Neutrophil (primary cell): ENCODE results near the gene EPHA4.

ENCODE experiments used
- H3K27ac ChIP-seq: fragments of 200-600 bp; sonication (generic); 2 replicates; pipeline ENCODE4 v1.5.1; 2016; ENCODE audit warnings: mild to moderate bottlenecking, moderate library complexity
- H3K27me3 ChIP-seq: fragments of 200-600 bp; sonication (generic); 2 replicates; pipeline ENCODE4 v1.6.0; 2016; ENCODE audit warnings: mild to moderate bottlenecking
- H3K36me3 ChIP-seq: fragments of 200-600 bp; sonication (generic); 2 replicates; pipeline ENCODE4 v1.5.1; 2017
- H3K4me1 ChIP-seq, 2 experiments: fragments of 200-600 bp in 1 of 2; sonication (generic) in 1 of 2; 1 replicate in 1 of 2; 2 replicates in 1 of 2; pipeline versions ENCODE4 v1.5.1 to v1.6.1; 2013 to 2016; ENCODE audit warnings: low read depth in 1 of 2, low read length in 1 of 2, mild to moderate bottlenecking in 1 of 2, moderate library complexity in 1 of 2; ENCODE audit not compliant: control insufficient read depth in 1 of 2, insufficient read depth in 1 of 2
- H3K4me3 ChIP-seq, 2 experiments: fragments of 200-600 bp in 1 of 2; sonication (generic) in 1 of 2; 1 replicate in 1 of 2; 2 replicates in 1 of 2; pipeline ENCODE4 v1.5.1; 2013 to 2016; ENCODE audit warnings: low read depth in 1 of 2, low read length in 1 of 2, mild to moderate bottlenecking in 1 of 2, moderate library complexity in 1 of 2
- H3K9me3 ChIP-seq: fragments of 200-600 bp; sonication (generic); 2 replicates; pipeline ENCODE4 v1.5.1; 2016
- CTCF ChIP-seq: fragments of 200-600 bp; sonication (generic); IDR thresholded peaks from 2 replicates; pipeline ENCODE4 v1.5.1; 2016; ENCODE audit warnings: antibody characterized with exemption

Gene EPHA4

GRCh38 chr2:221503965-221504364 lies 68.1 kb downstream of the EPHA4 start:
- Histone ChIP-seq H3K36me3 (no peaks in the 10 kb centered on the region), H3K4me3 (no peak overlapping the region)
- no peak for TF ChIP-seq CTCF

GRCh38 chr2:221502270-221503010 lies 69.7 kb downstream of the EPHA4 start:
- Histone ChIP-seq H3K36me3 (no peaks in the 10 kb centered on the region), H3K27me3 (no peaks in the 10 kb centered on the region), H3K4me3 (no peak overlapping the region), H3K27ac (no peak overlapping the region), H3K9me3 (no peaks in the 10 kb centered on the region), H3K4me1 (peaks cover 9 to 12% of the 10 kb centered on the region in 2 experiments)
- TF ChIP-seq CTCF, result no peak

More at GRCh38 chr2:221503965-221504364, 68.1 kb downstream of the EPHA4 start:
- Histone ChIP-seq H3K27ac (no peak overlapping the region), H3K27me3 (no peaks in the 10 kb centered on the region), H3K9me3 (no peaks in the 10 kb centered on the region), H3K4me1 (no peaks in the 10 kb centered on the region)

GRCh38 chr2:221501883-221502269 lies 70.2 kb downstream of the EPHA4 start:
- Histone ChIP-seq H3K36me3 (no peaks in the 10 kb centered on the region), H3K27me3 (no peaks in the 10 kb centered on the region), H3K27ac (no peak overlapping the region), H3K4me1 (peaks cover 15 to 17% of the 10 kb centered on the region in 2 experiments), H3K4me3 (no peak overlapping the region), H3K9me3 (no peaks in the 10 kb centered on the region)
- no peak for TF ChIP-seq CTCF

GRCh38 chr2:221501210-221501882 lies 70.8 kb downstream of the EPHA4 start:
- H3K4me1 ChIP-seq, result peaks cover 20 to 21% of the 10 kb centered on the region in 2 experiments
- no peaks in the 10 kb centered on the region for H3K27me3 ChIP-seq
- H3K36me3 ChIP-seq, result no peaks in the 10 kb centered on the region
- H3K9me3 ChIP-seq, result no peaks in the 10 kb centered on the region
- no peak for TF ChIP-seq CTCF
- H3K27ac ChIP-seq, result no peak overlapping the region
- no peak overlapping the region for H3K4me3 ChIP-seq

GRCh38 chr2:221500501-221501209 lies 71.4 kb downstream of the EPHA4 start:
- Histone ChIP-seq H3K27me3 (no peaks in the 10 kb centered on the region), H3K27ac (no peak overlapping the region)

More at GRCh38 chr2:221500501-221501209, 71.4 kb downstream of the EPHA4 start:
- Histone ChIP-seq H3K4me3 (no peak overlapping the region), H3K9me3 (no peaks in the 10 kb centered on the region), H3K4me1 (peaks cover 23 to 25% of the 10 kb centered on the region in 2 experiments), H3K36me3 (no peaks in the 10 kb centered on the region)
- no peak for TF ChIP-seq CTCF
